ENCODE measurements around the gene AK8.
"Not testable (repeated sequence)": the region's sequence is repeated elsewhere in the genome, so short reads cannot be mapped to it uniquely, and the experiment has no call there.

AK8 gene

GRCh38 chr9:132795511-132796303 is 82.4 kb downstream of the AK8 start:
- no peak for DNase-seq

GRCh38 chr9:132794730-132795380 is 83.2 kb downstream of the AK8 start:
- DNase-seq, result no peak

GRCh38 chr9:132793606-132794580 is 84.2 kb downstream of the AK8 start:
- no peak for DNase-seq

GRCh38 chr9:132792547-132792946 is 85.5 kb downstream of the AK8 start:
- no peak for DNase-seq

- no peak for DNase-seq
These were observed 86.3 kb downstream of the AK8 start for GRCh38 chr9:132791699-132792240.

GRCh38 chr9:132789719-132790118 is 88.4 kb downstream of the AK8 start:
- no peak for DNase-seq

DNA sequence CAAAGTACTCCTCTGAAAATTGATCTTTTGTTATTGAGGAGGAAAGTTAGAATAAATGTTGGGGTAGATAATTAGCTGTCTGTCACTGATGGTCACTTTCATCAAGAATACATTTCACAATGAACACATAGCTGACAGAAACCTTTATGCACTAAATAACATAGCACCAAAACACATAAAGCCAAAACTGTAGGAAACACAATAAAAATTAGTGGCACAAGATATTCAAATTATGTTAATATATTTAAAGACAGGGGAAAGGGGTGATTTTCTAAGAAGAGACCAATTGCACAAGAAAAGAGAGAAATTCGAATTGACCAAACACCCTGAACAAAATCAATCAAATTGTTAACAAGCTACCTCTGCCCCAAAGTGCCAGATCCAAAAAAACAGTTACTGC is 89.7 kb downstream of the AK8 start:
- no peak for DNase-seq

DNA sequence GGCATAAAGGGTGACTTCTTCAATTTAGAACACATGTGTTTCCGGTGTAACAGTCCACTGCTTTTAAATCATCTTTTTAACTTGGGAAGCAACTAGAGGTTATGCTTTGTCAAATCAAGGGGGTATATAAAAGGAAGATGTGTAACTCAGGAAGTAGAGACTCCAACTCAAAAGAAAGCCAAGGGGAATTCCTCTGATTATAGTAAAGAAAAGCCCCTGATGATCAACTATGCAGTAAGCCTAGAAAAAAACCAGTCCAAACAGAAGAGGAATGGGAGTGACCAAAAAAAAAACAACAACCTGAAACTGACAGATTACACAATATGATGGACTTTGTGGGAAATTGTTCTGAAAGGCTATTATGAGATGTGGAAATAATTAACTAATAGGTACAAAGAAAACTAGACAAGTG is 90.3 kb downstream of the AK8 start:
- DNase-seq, result no peak

DNA sequence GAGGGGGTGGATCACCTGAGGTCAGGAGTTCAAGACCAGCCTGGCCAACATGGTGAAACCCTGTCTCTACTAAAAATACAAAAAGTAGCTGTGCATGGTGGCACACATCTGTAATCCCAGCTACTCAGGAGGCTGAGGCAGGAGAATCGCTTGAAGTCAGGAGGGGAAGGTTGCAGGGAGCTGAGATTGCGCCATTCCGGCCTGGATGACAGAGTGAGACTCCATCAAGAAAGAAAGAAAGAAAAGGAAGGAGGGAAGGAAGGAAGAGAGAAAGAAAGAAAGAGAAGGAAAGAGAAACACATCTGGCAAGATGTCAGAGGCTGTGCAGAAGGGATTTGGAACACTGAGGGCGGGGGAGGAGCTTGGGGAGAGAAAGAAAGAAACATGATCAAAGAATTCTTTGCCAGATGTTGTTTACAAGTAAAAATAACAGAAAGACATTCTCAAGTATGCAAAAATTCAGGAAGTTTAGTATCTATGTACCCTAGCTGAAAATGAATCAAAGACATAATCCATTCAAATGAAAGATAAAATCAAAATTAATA is 93.7 kb downstream of the AK8 start:
- DNase-seq, result no peak

DNA sequence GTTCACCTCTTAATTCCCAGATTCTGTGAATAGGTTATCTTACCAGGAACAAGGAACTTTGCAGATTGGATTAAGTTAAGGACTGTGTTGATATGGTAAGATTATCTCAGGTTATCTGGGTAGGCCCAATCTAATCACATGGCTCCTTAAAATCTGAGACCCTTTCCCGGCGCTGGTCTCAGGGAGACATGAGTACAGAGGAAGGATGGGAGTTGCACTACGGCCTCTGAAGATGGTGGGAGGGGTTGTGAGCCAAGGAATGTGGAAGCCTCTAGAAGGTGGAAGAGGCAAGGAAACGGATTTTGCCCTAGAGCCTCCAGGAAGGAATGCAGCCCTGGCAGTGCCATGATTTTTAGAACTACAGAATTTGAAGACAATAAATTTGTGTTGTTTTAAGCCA is 95.1 kb downstream of the AK8 start:
- DNase-seq, result no peak

DNA sequence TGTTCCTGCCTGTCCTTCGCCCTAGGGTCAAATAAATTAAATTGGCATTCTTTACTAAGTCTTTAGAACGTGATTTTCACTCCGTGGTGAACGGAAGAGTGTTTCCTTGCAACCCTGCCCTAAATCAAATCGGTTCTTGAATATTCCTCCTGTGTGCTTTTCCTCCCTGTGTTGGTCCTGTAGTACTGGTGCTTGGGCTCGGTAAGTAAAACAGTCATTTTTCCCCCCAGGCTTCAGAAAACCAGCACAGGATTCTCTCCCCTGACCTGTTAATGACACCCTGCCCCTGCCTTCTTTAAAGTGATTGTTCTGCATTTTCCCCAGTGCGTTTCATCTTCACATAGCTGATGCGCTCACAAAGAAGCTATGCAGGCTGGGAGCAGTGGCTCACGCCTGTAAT is 96.0 kb downstream of the AK8 start:
- no peak for DNase-seq

GRCh38 chr9:132780230-132781007 is 97.7 kb downstream of the AK8 start:
- DNase-seq, result no peak

GRCh38 chr9:132776891-132777290 is 101.2 kb downstream of the AK8 start:
- DNase-seq, result no peak

- DNase-seq, result no peak
These were observed 101.8 kb downstream of the AK8 start for GRCh38 chr9:132776268-132776667.

GRCh38 chr9:132775720-132776119 is 102.4 kb downstream of the AK8 start:
- no peak for DNase-seq

GRCh38 chr9:132774886-132775285 is 103.2 kb downstream of the AK8 start:
- no peak for DNase-seq

GRCh38 chr9:132773764-132774339 is 104.2 kb downstream of the AK8 start:
- DNase-seq, result no peak

DNA sequence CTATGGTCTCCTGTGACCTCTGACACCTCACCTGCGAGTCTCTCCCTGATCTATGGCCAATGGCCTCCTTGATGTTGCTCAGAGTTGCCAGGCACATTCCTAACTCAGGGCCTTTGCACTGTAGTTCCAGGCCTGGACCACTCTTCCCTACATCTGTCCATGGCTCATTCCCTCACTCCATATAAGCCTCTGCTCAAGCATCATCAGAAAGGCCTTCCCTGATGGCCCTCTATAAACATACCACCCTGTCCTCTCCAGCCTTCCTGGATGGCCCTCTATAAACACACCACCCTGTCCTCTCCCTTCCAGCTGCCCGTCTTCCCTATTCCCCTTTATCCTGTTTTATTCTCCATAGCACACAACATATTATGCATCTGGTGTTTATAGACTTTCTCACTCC is 105.0 kb downstream of the AK8 start:
- DNase-seq, result no peak

GRCh38 chr9:132771752-132772151 is 106.3 kb downstream of the AK8 start:
- DNase-seq, result not testable (repeated sequence)

DNA sequence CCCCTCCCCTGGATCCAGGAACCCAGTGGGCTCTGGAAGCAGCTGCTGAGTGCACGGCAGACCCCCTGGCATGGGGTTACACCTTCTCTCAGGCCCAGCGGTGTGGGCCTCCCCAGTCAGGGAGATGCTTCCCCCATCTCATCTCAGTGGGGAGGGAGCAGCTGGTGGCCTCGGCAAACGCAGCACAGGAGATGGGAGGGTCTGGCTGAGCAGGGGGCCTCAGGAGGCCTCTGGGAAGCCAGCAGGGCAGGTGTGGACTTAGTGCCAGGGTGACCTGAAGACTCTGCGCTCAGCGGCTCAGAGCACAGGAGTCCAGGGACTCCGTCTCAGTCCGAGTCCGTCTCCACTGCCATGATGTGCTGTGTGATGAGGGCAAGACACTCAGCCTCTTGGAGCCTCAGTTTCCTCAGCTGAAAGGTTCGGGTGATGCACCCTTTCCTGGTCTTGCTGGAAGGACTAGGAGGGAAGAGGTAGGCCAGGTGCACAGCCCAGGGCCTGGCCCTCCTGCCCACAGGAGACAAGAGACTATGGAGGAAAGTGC is 107.2 kb downstream of the AK8 start:
- no peak for DNase-seq

Measured in stimulated activated naive CD4-positive, alpha-beta T cell treated with Interleukin-2 at 50 U/mL for 16 hours (primary cell).